SK-N-MC (cell line): ENCODE data around the gene TMEM121B.

ENCODE experiments used
- DNase-seq: peaks from one replicate; pipeline ENCODE4 v3.0.0-alpha.2; 2011; ENCODE audit warnings: low read depth, low spot score
- H3K27ac ChIP-seq: fragments of 200-600 bp; sonication (generic); 2 replicates; pipeline ENCODE4 v1.5.1; 2016; ENCODE audit warnings: mixed run types
- H3K36me3 ChIP-seq: fragments of 200-600 bp; sonication (generic); 2 replicates; pipeline ENCODE4 v1.6.1; 2017; ENCODE audit warnings: antibody characterized with exemption, low read length, mixed read lengths; ENCODE audit not compliant: insufficient read depth
- H3K4me3 ChIP-seq: fragments of 200-600 bp; sonication (generic); 2 replicates; pipeline ENCODE4 v1.5.1; 2016
- H3K9ac ChIP-seq: fragments of 200-600 bp; sonication (generic); 2 replicates; pipeline ENCODE4 v1.8.0; 2017; ENCODE audit warnings: mixed run types, mixed read lengths; ENCODE audit not compliant: insufficient read length
- H3K9me3 ChIP-seq: fragments of 200-600 bp; sonication (generic); 2 replicates; pipeline ENCODE4 v1.6.1; 2017; ENCODE audit warnings: low read depth, mild to moderate bottlenecking, antibody characterized with exemption, low read length, moderate library complexity, mixed read lengths
- EZH2 ChIP-seq: fragments of 200-600 bp; sonication (generic); IDR thresholded peaks from one replicate; pipeline ENCODE4 v1.6.1; 2017; ENCODE audit warnings: antibody characterized with exemption
- FOXP2 ChIP-seq: optimal IDR thresholded peaks from 2 replicates; pipeline ENCODE3; 2011; ENCODE audit warnings: mild to moderate bottlenecking, moderate library complexity; ENCODE audit not compliant: insufficient read depth; ENCODE audit errors: extremely low read length, control extremely low read depth
- POLR2AphosphoS5 ChIP-seq: IDR thresholded peaks from 2 replicates; pipeline ENCODE4 v1.6.1; 2012; ENCODE audit warnings: mild to moderate bottlenecking, low read depth, low read length, borderline replicate concordance

TMEM121B gene

GRCh38 chr22:17074648-17075002 lies 46.5 kb downstream of the TMEM121B start:
- no peaks in the 10 kb centered on the region for H3K9me3 ChIP-seq
- H3K9ac ChIP-seq = no peak overlapping the region
- no peak for TF ChIP-seq EZH2
- no peak for TF ChIP-seq FOXP2
- TF ChIP-seq POLR2AphosphoS5 = no peak
- no peak overlapping the region for H3K27ac ChIP-seq
- H3K36me3 ChIP-seq = no peaks in the 10 kb centered on the region
- no peak overlapping the region for H3K4me3 ChIP-seq
- no peak for DNase-seq

DNA sequence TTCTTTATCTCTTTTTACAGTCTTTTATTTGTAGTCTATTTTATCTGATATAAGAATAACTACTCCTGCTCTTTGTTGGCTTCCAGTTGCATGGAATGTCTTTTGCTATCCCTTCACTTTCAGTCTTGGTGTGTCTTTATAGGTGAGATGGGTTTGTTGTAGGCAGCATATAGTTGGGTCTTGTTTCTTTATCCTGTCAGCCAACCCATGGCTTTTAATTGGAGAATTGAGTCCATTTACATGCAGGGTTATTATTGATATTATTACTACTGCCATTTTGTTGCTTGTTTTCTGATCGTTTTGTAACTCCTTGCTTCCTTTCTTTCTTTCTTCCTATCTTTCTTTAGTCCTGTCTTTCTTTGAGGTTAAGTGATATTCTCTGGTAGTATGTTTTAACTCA lies 48.3 kb downstream of the TMEM121B start:
- Histone ChIP-seq H3K27ac (no peak overlapping the region), H3K36me3 (no peaks in the 10 kb centered on the region), H3K9ac (no peak overlapping the region), H3K4me3 (no peak overlapping the region), H3K9me3 (no peaks in the 10 kb centered on the region)
- DNase-seq = no peak
- TF ChIP-seq FOXP2 (no peak), EZH2 (no peak), POLR2AphosphoS5 (no peak)
